Tibial nerve (tissue), 3 donors: ENCODE measurements around the gene COL4A6.

Experiments used
- POLR2A ChIP-seq, 2 donors: fragments of 450-650 bp; IDR thresholded peaks; one replicate each; pipeline ENCODE4 v1.6.1; 2017; ENCODE audit warnings: antibody characterized with exemption in 2 of 2, mild to moderate bottlenecking in 2 of 2, moderate library complexity in 2 of 2
- TF ChIP-seq, protein P1 (sequence below), 5 experiments: fragments of 200-600 bp in 3 of 5; fragments of 450-650 bp in 2 of 5; sonication (generic) in 3 of 5; IDR thresholded peaks; one replicate each; pipeline ENCODE4 v1.5.1; 2016 to 2019; ENCODE audit warnings: antibody characterized with exemption in 5 of 5, mild to moderate bottlenecking in 3 of 5, moderate library complexity in 2 of 5

DNA sequence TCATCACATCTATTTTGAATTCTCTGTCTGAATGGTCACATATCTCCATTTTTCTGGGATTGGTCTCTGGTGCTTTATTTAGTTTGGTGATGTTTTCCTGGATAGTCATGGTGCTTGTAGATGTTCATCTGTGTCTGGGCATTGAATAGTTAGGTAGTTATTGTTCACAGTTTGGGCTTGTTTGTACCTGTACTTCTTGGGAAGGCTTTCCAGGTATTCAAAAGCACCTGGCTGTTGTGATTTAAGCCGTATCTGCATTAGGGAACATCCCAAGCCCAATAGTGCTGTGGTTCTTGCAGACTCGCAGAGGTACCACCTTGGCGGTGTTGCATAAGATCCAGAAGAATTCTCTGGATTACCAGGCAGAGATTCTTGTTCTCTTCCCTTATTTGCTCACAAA lies 46.0 kb upstream of the COL4A6 start:
- no peak for TF ChIP-seq POLR2A (IDR thresholded peaks at IDR 0.05)
- TF ChIP-seq, protein P1, sequence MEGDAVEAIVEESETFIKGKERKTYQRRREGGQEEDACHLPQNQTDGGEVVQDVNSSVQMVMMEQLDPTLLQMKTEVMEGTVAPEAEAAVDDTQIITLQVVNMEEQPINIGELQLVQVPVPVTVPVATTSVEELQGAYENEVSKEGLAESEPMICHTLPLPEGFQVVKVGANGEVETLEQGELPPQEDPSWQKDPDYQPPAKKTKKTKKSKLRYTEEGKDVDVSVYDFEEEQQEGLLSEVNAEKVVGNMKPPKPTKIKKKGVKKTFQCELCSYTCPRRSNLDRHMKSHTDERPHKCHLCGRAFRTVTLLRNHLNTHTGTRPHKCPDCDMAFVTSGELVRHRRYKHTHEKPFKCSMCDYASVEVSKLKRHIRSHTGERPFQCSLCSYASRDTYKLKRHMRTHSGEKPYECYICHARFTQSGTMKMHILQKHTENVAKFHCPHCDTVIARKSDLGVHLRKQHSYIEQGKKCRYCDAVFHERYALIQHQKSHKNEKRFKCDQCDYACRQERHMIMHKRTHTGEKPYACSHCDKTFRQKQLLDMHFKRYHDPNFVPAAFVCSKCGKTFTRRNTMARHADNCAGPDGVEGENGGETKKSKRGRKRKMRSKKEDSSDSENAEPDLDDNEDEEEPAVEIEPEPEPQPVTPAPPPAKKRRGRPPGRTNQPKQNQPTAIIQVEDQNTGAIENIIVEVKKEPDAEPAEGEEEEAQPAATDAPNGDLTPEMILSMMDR (IDR thresholded peaks at IDR 0.05), result no peak
